CD4-positive, alpha-beta T cell treated with Interleukin-6 for 4 hours (primary cell): ENCODE results near the gene PUDP.
"Not testable (repeated sequence)": the region's sequence is repeated elsewhere in the genome, so short reads cannot be mapped to it uniquely, and the experiment has no call there.

ENCODE experiments used
- DNase-seq: peaks from one replicate; pipeline ENCODE4 v3.0.0-alpha.2; 2020; ENCODE audit warnings: mixed read lengths

The PUDP gene

GRCh38 chrX:7147978-7148854, at the start of gene PUDP:
Gene PUDP, minus strand, starts transcription at chrX:7148153. Its CDS starts 40 bp downstream, at chrX:7148113.
- peak; percentile 92 for DNase-seq

- no peak for DNase-seq
Measured at GRCh38 chrX:7194606-7195005, 46.7 kb upstream of the PUDP start.

GRCh38 chrX:7192871-7193270, 44.9 kb upstream of the PUDP start:
- DNase-seq: no peak

- DNase-seq: no peak
Measured at GRCh38 chrX:7191681-7192110, 43.7 kb upstream of the PUDP start.

- no peak for DNase-seq
Measured at GRCh38 chrX:7190157-7190556, 42.2 kb upstream of the PUDP start.

GRCh38 chrX:7188672-7189071, 40.7 kb upstream of the PUDP start:
- DNase-seq: no peak

GRCh38 chrX:7184816-7185215, 36.9 kb upstream of the PUDP start:
- no peak for DNase-seq

- no peak for DNase-seq
Measured at GRCh38 chrX:7179446-7179845, 31.5 kb upstream of the PUDP start.

- not testable (repeated sequence) for DNase-seq
Measured at GRCh38 chrX:7178859-7179258, 30.9 kb upstream of the PUDP start.

GRCh38 chrX:7170898-7171297, 22.9 kb upstream of the PUDP start:
- DNase-seq: peak; percentile 53

- DNase-seq: no peak
Measured at GRCh38 chrX:7169627-7170026, 21.7 kb upstream of the PUDP start.

- no peak for DNase-seq
Measured at GRCh38 chrX:7168371-7168770, 20.4 kb upstream of the PUDP start.

GRCh38 chrX:7164174-7164573, 16.2 kb upstream of the PUDP start:
- no peak for DNase-seq

GRCh38 chrX:7163146-7163677, 15.3 kb upstream of the PUDP start:
- no peak for DNase-seq

GRCh38 chrX:7159149-7159861, 11.4 kb upstream of the PUDP start:
- no peak for DNase-seq

GRCh38 chrX:7158468-7158990, 10.6 kb upstream of the PUDP start:
- DNase-seq: no peak

- no peak for DNase-seq
Measured at GRCh38 chrX:7156879-7157278, 8.9 kb upstream of the PUDP start.

- no peak for DNase-seq
Measured at GRCh38 chrX:7155163-7155562, 7.2 kb upstream of the PUDP start.

- DNase-seq: no peak
Measured at GRCh38 chrX:7154041-7154597, 6.2 kb upstream of the PUDP start.

- DNase-seq: no peak
Measured at GRCh38 chrX:7153231-7153630, 5.3 kb upstream of the PUDP start.

GRCh38 chrX:7149411-7149810, 1.5 kb upstream of the PUDP start:
- DNase-seq: no peak

GRCh38 chrX:7147413-7147977, 458 bp downstream of the PUDP start, which contains the start of gene STS:
Gene STS, plus strand, starts transcription at chrX:7147712. Its CDS starts 105,488 bp downstream, at chrX:7253200.
- peak; percentile 60 for DNase-seq
